Prostate gland (tissue), 2 donors: ENCODE results near the gene KDELR1.

ENCODE experiments used
- CTCF ChIP-seq, 4 experiments: fragments of 200-600 bp in 2 of 4; fragments of 450-650 bp in 2 of 4; sonication (generic) in 2 of 4; IDR thresholded peaks; 1 replicate in 3 of 4; 2 replicates in 1 of 4; pipeline ENCODE4 v1.5.1; 2016 to 2019; ENCODE audit warnings: antibody characterized with exemption in 4 of 4, mild to moderate bottlenecking in 2 of 4, moderate library complexity in 2 of 4
- POLR2A ChIP-seq: fragments of 450-650 bp; IDR thresholded peaks from one replicate; pipeline ENCODE4 v1.6.1; 2016; ENCODE audit warnings: antibody characterized with exemption, mild to moderate bottlenecking

- TF ChIP-seq CTCF (IDR thresholded peaks at IDR 0.05) (no peak), POLR2A (no peak)
These were observed 43.3 kb downstream of the KDELR1 start for GRCh38 chr19:48348045-48348444.
